GM21515 (cell line): ENCODE measurements around the gene KDM5C.
"Not testable (repeated sequence)": the region's sequence is repeated elsewhere in the genome, so short reads cannot be mapped to it uniquely, and the experiment has no call there.

Experiments used
- ATAC-seq: cut with Tn5 transposase; IDR thresholded peaks from one replicate; pipeline ENCODE4 v1.9.1; 2021; ENCODE audit not compliant: unreplicated experiment

The KDM5C gene

GRCh38 chrX:53194308-53194707, 30.7 kb downstream of the KDM5C start:
- no peak for ATAC-seq

GRCh38 chrX:53193093-53193492, 31.9 kb downstream of the KDM5C start:
- ATAC-seq, result no peak

GRCh38 chrX:53190363-53190960, 34.5 kb downstream of the KDM5C start:
- no peak for ATAC-seq

GRCh38 chrX:53188763-53189162, 36.2 kb downstream of the KDM5C start:
- ATAC-seq, result no peak

- no peak for ATAC-seq
These were observed 38.7 kb downstream of the KDM5C start for GRCh38 chrX:53186351-53186750.

- ATAC-seq, result no peak
These were observed 40.2 kb downstream of the KDM5C start for GRCh38 chrX:53184836-53185235.

GRCh38 chrX:53171356-53171755, 53.7 kb downstream of the KDM5C start:
- ATAC-seq, result no peak

GRCh38 chrX:53166103-53166502, 58.9 kb downstream of the KDM5C start:
- ATAC-seq, result no peak

- not testable (repeated sequence) for ATAC-seq
These were observed 60.4 kb downstream of the KDM5C start for GRCh38 chrX:53164566-53164965.

GRCh38 chrX:53163436-53163835, 61.6 kb downstream of the KDM5C start:
- no peak for ATAC-seq

GRCh38 chrX:53160297-53160983, 64.6 kb downstream of the KDM5C start:
- no peak for ATAC-seq

GRCh38 chrX:53159184-53159583, 65.8 kb downstream of the KDM5C start:
- ATAC-seq, result no peak

GRCh38 chrX:53156207-53156596, 68.8 kb downstream of the KDM5C start:
- ATAC-seq, result no peak

GRCh38 chrX:53155512-53156206, 69.3 kb downstream of the KDM5C start:
- no peak for ATAC-seq

- ATAC-seq, result no peak
These were observed 71.4 kb downstream of the KDM5C start for GRCh38 chrX:53153581-53153980.
